GM11168 (cell line): ENCODE results near the gene CALM1.
"Not testable (repeated sequence)": the region's sequence is repeated elsewhere in the genome, so short reads cannot be mapped to it uniquely, and the experiment has no call there.

ENCODE experiments used
- in situ Hi-C: fragments of 300-500 bp; cut with MboI; formaldehyde crosslinking; loops from one replicate; pipeline ENCODE4 v1.12.0; 2022; ENCODE audit warnings: low sequenced_read_pairs; ENCODE audit not compliant: unreplicated experiment

Gene CALM1

GRCh38 chr14:90383126-90383730 lies 13.6 kb upstream of the CALM1 start:
- in situ Hi-C loops = no loop called here

- in situ Hi-C loops = no loop called here
Observed at GRCh38 chr14:90383731-90384542, 12.9 kb upstream of the CALM1 start.

GRCh38 chr14:90384543-90384911 lies 12.3 kb upstream of the CALM1 start:
- in situ Hi-C loops = no loop called here

- in situ Hi-C loops = no loop called here
Observed at GRCh38 chr14:90386321-90386720, 10.5 kb upstream of the CALM1 start.

- in situ Hi-C loops = no loop called here
Observed at GRCh38 chr14:90387206-90387760, 9.5 kb upstream of the CALM1 start.

- in situ Hi-C loops = no loop called here
Observed at GRCh38 chr14:90388437-90388836, 8.4 kb upstream of the CALM1 start.

- in situ Hi-C loops = no loop called here
Observed at GRCh38 chr14:90388982-90389381, 7.8 kb upstream of the CALM1 start.

GRCh38 chr14:90393966-90394365 lies 2.9 kb upstream of the CALM1 start:
- in situ Hi-C loops = no loop called here

- in situ Hi-C loops = not testable (repeated sequence)
Observed at GRCh38 chr14:90394782-90395181, 2.0 kb upstream of the CALM1 start.

- in situ Hi-C loops = no loop called here
Observed at GRCh38 chr14:90397425-90398314, 841 bp downstream of the CALM1 start.

GRCh38 chr14:90398315-90398839 lies 1.5 kb downstream of the CALM1 start:
- in situ Hi-C loops = no loop called here

- in situ Hi-C loops = no loop called here
Observed at GRCh38 chr14:90398841-90399540, 2.2 kb downstream of the CALM1 start.

GRCh38 chr14:90399541-90400444 lies 3.0 kb downstream of the CALM1 start:
- in situ Hi-C loops = loop anchor here (25.0 kb wide), 1 partner anchor 288 kb away; no protein-coding TSS in a partner anchor

- in situ Hi-C loops = loop anchor here (25.0 kb wide), 1 partner anchor 286 kb away; no protein-coding TSS in a partner anchor
Observed at GRCh38 chr14:90400904-90401561, 4.2 kb downstream of the CALM1 start.

GRCh38 chr14:90402016-90402415 lies 5.2 kb downstream of the CALM1 start:
- in situ Hi-C loops = loop anchor here (25.0 kb wide), 1 partner anchor 285 kb away; no protein-coding TSS in a partner anchor

- in situ Hi-C loops = loop anchor here (25.0 kb wide), 1 partner anchor 284 kb away; no protein-coding TSS in a partner anchor
Observed at GRCh38 chr14:90403065-90403464, 6.2 kb downstream of the CALM1 start.

GRCh38 chr14:90405101-90405500 lies 8.3 kb downstream of the CALM1 start:
- in situ Hi-C loops = loop anchor here (25.0 kb wide), 1 partner anchor 282 kb away; no protein-coding TSS in a partner anchor

GRCh38 chr14:90405755-90406154 lies 8.9 kb downstream of the CALM1 start:
- in situ Hi-C loops = loop anchor here (25.0 kb wide), 1 partner anchor 282 kb away; no protein-coding TSS in a partner anchor
